DND-41 (cell line): Measurements from ENCODE around the gene LINC01488.

Source experiments
- ATAC-seq: fragments of 200-7000 bp; cut with Tn5 transposase; 3 replicates; pipeline ENCODE4 v1.9.1; 2021; ENCODE audit warnings: low read depth; ENCODE audit not compliant: insufficient read depth
- DNase-seq: peaks from one replicate; pipeline ENCODE4 v3.0.0-alpha.2; 2020
- H2AFZ ChIP-seq: 2 replicates; pipeline ENCODE4 v1.6.0; 2012; ENCODE audit warnings: low read depth, low read length
- H3K27ac ChIP-seq: 2 replicates; pipeline ENCODE4 v1.5.1; 2012; ENCODE audit warnings: low read length, inconsistent platforms
- H3K27me3 ChIP-seq: fragments of 200-600 bp; sonication (generic); 2 replicates; pipeline ENCODE4 v1.6.0; 2012; ENCODE audit warnings: low read length, mild to moderate bottlenecking, inconsistent platforms; ENCODE audit not compliant: insufficient read depth, poor library complexity
- H3K36me3 ChIP-seq: 2 replicates; pipeline ENCODE4 v1.5.1; 2012; ENCODE audit warnings: low read length, inconsistent platforms; ENCODE audit not compliant: insufficient read depth
- H3K4me1 ChIP-seq: 2 replicates; pipeline ENCODE4 v1.5.1; 2012; ENCODE audit warnings: mild to moderate bottlenecking, low read length; ENCODE audit not compliant: insufficient read depth
- H3K4me2 ChIP-seq: 2 replicates; pipeline ENCODE4 v1.6.0; 2012; ENCODE audit warnings: mild to moderate bottlenecking, moderate library complexity, low read length, inconsistent platforms; ENCODE audit not compliant: insufficient read depth
- H3K4me3 ChIP-seq, 2 experiments: fragments of 200-600 bp in 1 of 2; shearing (Covaris generic) in 1 of 2; 2 replicates each; pipeline ENCODE4 v1.5.1; 2012 to 2016; ENCODE audit warnings: inconsistent platforms in 2 of 2, low read length in 2 of 2, mild to moderate bottlenecking in 2 of 2, low read depth in 1 of 2, moderate library complexity in 1 of 2
- H3K79me2 ChIP-seq: 2 replicates; pipeline ENCODE4 v1.6.0; 2012; ENCODE audit warnings: low read length, inconsistent platforms; ENCODE audit not compliant: insufficient read depth
- H3K9ac ChIP-seq: 2 replicates; pipeline ENCODE4 v1.6.0; 2012; ENCODE audit warnings: low read depth, mild to moderate bottlenecking, inconsistent platforms, low read length, moderate library complexity
- H3K9me3 ChIP-seq: 2 replicates; pipeline ENCODE4 v1.5.1; 2012; ENCODE audit warnings: low read length, moderate library complexity, mild to moderate bottlenecking, inconsistent platforms; ENCODE audit not compliant: insufficient read depth, severe bottlenecking
- H4K20me1 ChIP-seq: 2 replicates; pipeline ENCODE4 v1.6.0; 2012; ENCODE audit warnings: low read length; ENCODE audit not compliant: insufficient read depth
- EZH2 ChIP-seq: IDR thresholded peaks from 3 replicates; pipeline ENCODE4 v1.6.1; 2012; ENCODE audit warnings: borderline replicate concordance, low read depth, mild to moderate bottlenecking, moderate library complexity, low read length, inconsistent platforms; ENCODE audit not compliant: severe bottlenecking
- TF ChIP-seq, protein P1 (sequence below): IDR thresholded peaks from 2 replicates; pipeline ENCODE4 v1.5.1; 2012; ENCODE audit warnings: borderline replicate concordance, low read length, moderate library complexity, mild to moderate bottlenecking; ENCODE audit not compliant: poor library complexity, severe bottlenecking; ENCODE audit errors: extremely low read depth

LINC01488 gene

GRCh38 chr11:69520186-69520916 lies 38.9 kb downstream of the LINC01488 start:
- H3K27me3 ChIP-seq: peaks cover 6% of the 10 kb centered on the region
- ATAC-seq (no peak), DNase-seq (no peak)
- no peaks in the 10 kb centered on the region for H3K4me1 ChIP-seq
- no peaks in the 10 kb centered on the region for H3K79me2 ChIP-seq
- H3K4me2 ChIP-seq: no peak overlapping the region
- H2AFZ ChIP-seq: no peak overlapping the region
- no peaks in the 10 kb centered on the region for H3K36me3 ChIP-seq
- TF ChIP-seq, protein P1, sequence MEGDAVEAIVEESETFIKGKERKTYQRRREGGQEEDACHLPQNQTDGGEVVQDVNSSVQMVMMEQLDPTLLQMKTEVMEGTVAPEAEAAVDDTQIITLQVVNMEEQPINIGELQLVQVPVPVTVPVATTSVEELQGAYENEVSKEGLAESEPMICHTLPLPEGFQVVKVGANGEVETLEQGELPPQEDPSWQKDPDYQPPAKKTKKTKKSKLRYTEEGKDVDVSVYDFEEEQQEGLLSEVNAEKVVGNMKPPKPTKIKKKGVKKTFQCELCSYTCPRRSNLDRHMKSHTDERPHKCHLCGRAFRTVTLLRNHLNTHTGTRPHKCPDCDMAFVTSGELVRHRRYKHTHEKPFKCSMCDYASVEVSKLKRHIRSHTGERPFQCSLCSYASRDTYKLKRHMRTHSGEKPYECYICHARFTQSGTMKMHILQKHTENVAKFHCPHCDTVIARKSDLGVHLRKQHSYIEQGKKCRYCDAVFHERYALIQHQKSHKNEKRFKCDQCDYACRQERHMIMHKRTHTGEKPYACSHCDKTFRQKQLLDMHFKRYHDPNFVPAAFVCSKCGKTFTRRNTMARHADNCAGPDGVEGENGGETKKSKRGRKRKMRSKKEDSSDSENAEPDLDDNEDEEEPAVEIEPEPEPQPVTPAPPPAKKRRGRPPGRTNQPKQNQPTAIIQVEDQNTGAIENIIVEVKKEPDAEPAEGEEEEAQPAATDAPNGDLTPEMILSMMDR: no peak
- no peak for TF ChIP-seq EZH2
- no peak overlapping the region for H3K27ac ChIP-seq
- H3K9me3 ChIP-seq: no peaks in the 10 kb centered on the region
- H4K20me1 ChIP-seq: no peaks in the 10 kb centered on the region
- H3K9ac ChIP-seq: no peak overlapping the region
- H3K4me3 ChIP-seq: no peak overlapping the region

DNA sequence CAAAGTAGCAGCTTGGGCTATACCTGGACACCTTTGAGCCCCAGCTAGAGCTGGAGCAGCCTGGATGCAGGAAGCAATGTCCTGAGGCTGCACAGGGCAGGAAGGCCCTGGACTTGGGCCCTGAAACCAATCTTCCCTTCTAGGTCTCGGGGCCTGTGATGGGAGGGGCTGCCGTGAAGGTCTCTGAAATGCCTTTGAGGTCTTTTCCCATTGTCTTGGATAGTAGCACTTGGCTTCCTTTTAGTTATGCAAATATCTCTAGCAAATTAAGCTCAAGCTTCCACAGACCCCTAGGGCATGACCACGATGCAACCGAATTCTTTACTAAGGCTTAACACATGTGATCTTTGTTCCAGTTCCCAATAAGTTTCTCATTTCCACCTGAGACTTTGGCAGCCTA lies 40.0 kb downstream of the LINC01488 start:
- no peak overlapping the region for H2AFZ ChIP-seq
- H3K4me3 ChIP-seq: no peak overlapping the region
- H3K9ac ChIP-seq: no peak overlapping the region
- no peak for ATAC-seq
- no peaks in the 10 kb centered on the region for H3K36me3 ChIP-seq
- H3K9me3 ChIP-seq: no peaks in the 10 kb centered on the region
- peaks cover 6% of the 10 kb centered on the region for H3K27me3 ChIP-seq
- DNase-seq: no peak
- no peaks in the 10 kb centered on the region for H3K4me1 ChIP-seq
- H3K79me2 ChIP-seq: no peaks in the 10 kb centered on the region
- H3K4me2 ChIP-seq: no peak overlapping the region
- no peak for TF ChIP-seq EZH2
- TF ChIP-seq, protein P1: no peak
- H3K27ac ChIP-seq: no peak overlapping the region
- H4K20me1 ChIP-seq: no peaks in the 10 kb centered on the region

GRCh38 chr11:69523453-69523852 lies 42.0 kb downstream of the LINC01488 start:
- Histone ChIP-seq H4K20me1 (no peaks in the 10 kb centered on the region), H3K36me3 (no peaks in the 10 kb centered on the region), H3K9me3 (no peaks in the 10 kb centered on the region)

More at GRCh38 chr11:69523453-69523852, 42.0 kb downstream of the LINC01488 start:
- peaks cover 6% of the 10 kb centered on the region for H3K27me3 ChIP-seq
- H3K4me1 ChIP-seq: no peaks in the 10 kb centered on the region
- no peak overlapping the region for H3K9ac ChIP-seq
- H3K27ac ChIP-seq: no peak overlapping the region
- H2AFZ ChIP-seq: no peak overlapping the region
- ATAC-seq: no peak
- TF ChIP-seq, protein P1: no peak
- no peak for TF ChIP-seq EZH2
- no peak overlapping the region for H3K4me3 ChIP-seq
- no peak for DNase-seq
- no peaks in the 10 kb centered on the region for H3K79me2 ChIP-seq
- H3K4me2 ChIP-seq: no peak overlapping the region
